Gastrocnemius medialis (tissue), 4 donors: ENCODE data around the gene CCDC192. TPM values are rescaled to one million over a fixed set of nuclear protein-coding genes. Genes with fewer than 3 reads are reported as not detected.
"Not testable (repeated sequence)": the region's sequence is repeated elsewhere in the genome, so short reads cannot be mapped to it uniquely, and the experiment has no call there.

Experiments used
- ATAC-seq, 2 donors: fragments of 150-250 bp; one replicate each; pipeline ENCODE4 v1.9.1; 2016
- DNase-seq, 2 donors: peaks; one replicate each; pipeline ENCODE4 v3.0.0-alpha.2; 2019
- H3K27ac ChIP-seq, 4 donors: fragments of 200-600 bp; sonication (generic); 1 replicate in 1 of 4; 2 replicates in 3 of 4; pipeline ENCODE4 v1.5.1; 2016 to 2018; ENCODE audit warnings: mild to moderate bottlenecking in 2 of 4, moderate library complexity in 1 of 4
- H3K27me3 ChIP-seq, 3 donors: fragments of 200-600 bp; sonication (generic) in 2 of 3; 1 replicate in 1 of 3; 2 replicates in 2 of 3; pipeline versions ENCODE4 v1.5.1 to v1.6.0; 2016 to 2019; ENCODE audit warnings: mild to moderate bottlenecking in 1 of 3, moderate library complexity in 1 of 3
- H3K36me3 ChIP-seq, 2 donors: fragments of 200-600 bp; sonication (generic) in 1 of 2; one replicate each; pipeline ENCODE4 v1.5.1; 2017 to 2018
- H3K4me1 ChIP-seq, 2 donors: fragments of 200-600 bp; sonication (generic) in 1 of 2; one replicate each; pipeline ENCODE4 v1.5.1; 2016 to 2017; ENCODE audit warnings: mild to moderate bottlenecking in 2 of 2
- H3K4me3 ChIP-seq, 4 donors: fragments of 200-600 bp; sonication (generic) in 3 of 4; 1 replicate in 1 of 4; 2 replicates in 3 of 4; pipeline ENCODE4 v1.5.1; 2016 to 2019; ENCODE audit warnings: mild to moderate bottlenecking in 2 of 4
- H3K9me3 ChIP-seq, 3 donors: fragments of 200-600 bp; sonication (generic) in 2 of 3; 1 replicate in 1 of 3; 2 replicates in 2 of 3; pipeline ENCODE4 v1.5.1; 2016 to 2019
- POLR2A ChIP-seq, 2 donors: fragments of 450-650 bp; IDR thresholded peaks; one replicate each; pipeline ENCODE4 v1.6.1; 2017; ENCODE audit warnings: antibody characterized with exemption in 2 of 2, mild to moderate bottlenecking in 2 of 2, moderate library complexity in 2 of 2
- in situ Hi-C, 4 donors: fragments of 200-750 bp; cut with MboI; loops; one replicate each; pipeline versions ENCODE4 v1.15.0 to v1.8.0; 2017; ENCODE audit warnings: low sequenced_read_pairs in 4 of 4
- intact Hi-C: fragments of 100-400 bp; cut with DNase I; formaldehyde crosslinking; loops from one replicate; pipeline ENCODE4 v1.15.1; 2023; ENCODE audit warnings: low total_unique reads
- total RNA-seq, 4 donors: library from RNA; depleted of rRNA; stranded (reverse); fragments of >200 nt; gene quantifications; one replicate each; pipeline versions ENCODE4 v1.1.0 to v1.2.3, GENCODE V29; 2016
- TF ChIP-seq, protein P1 (sequence below), 5 experiments: fragments of 450-650 bp in 3 of 5; fragments of 200-600 bp in 2 of 5; sonication (generic) in 2 of 5; IDR thresholded peaks in 4 of 5; conservative IDR thresholded peaks in 1 of 5; 1 replicate in 4 of 5; 2 replicates in 1 of 5; pipeline ENCODE4 v1.5.1; 2016 to 2019; ENCODE audit warnings: antibody characterized with exemption in 5 of 5, mild to moderate bottlenecking in 3 of 5, moderate library complexity in 3 of 5

Gene CCDC192
- total RNA-seq, 4 donors from 2014 or later, result not detected

GRCh38 chr5:127673117-127673800 lies 29.9 kb upstream of the CCDC192 start:
- H3K36me3 ChIP-seq, result no peaks in the 10 kb centered on the region
- no peaks in the 10 kb centered on the region for H3K9me3 ChIP-seq
- DNase-seq (no peak), ATAC-seq (no peak)
- H3K27ac ChIP-seq, result peak overlapping the region in 1 of 4 donors; percentile 4
- H3K4me1 ChIP-seq, result peaks cover 3 to 11% of the 10 kb centered on the region in 2 donors
- no peak overlapping the region for H3K4me3 ChIP-seq
- intact Hi-C loops (no loop called here), in situ Hi-C loops (no loop called here)
- H3K27me3 ChIP-seq, result no peaks in the 10 kb centered on the region
- no peak for TF ChIP-seq POLR2A (IDR thresholded peaks at IDR 0.05)

- H3K27me3 ChIP-seq, H3K9me3 ChIP-seq, ATAC-seq, H3K27ac ChIP-seq, H3K4me3 ChIP-seq, H3K36me3 ChIP-seq, intact Hi-C loops, DNase-seq, in situ Hi-C loops: not testable (repeated sequence)
- peaks cover 3 to 11% of the 10 kb centered on the region in 2 donors for H3K4me1 ChIP-seq
These were observed 26.2 kb upstream of the CCDC192 start for GRCh38 chr5:127676951-127677350.

DNA sequence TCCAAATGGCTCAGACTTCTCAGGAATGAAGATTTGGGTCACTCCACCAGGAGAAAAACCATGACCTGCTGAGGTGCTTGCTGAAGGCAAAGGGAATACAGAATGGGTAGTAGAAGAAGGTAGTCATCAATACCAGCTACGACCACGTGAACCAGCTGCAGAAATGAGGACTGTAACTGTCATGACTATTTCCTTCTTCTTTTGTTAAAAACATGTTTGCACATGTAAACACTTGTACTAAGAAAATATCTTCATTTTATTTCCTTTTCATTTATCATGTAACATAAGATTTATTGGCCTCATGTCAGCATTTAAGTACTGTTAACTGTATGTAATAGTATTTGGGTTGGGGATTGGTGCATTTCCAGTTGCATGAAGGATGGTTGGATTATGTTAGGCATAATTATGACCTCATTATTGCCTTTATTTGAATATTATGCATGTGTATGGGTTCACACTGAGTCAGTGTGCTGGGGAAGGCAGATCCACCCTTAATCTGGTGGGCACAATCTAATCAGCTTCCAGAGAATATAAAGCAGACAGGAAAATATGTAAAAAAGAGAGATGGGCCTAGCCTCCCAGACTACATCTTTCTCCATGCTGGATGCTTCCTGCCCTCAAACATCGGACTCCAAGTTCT lies 23.4 kb upstream of the CCDC192 start:
- H3K9me3 ChIP-seq, in situ Hi-C loops, H3K27me3 ChIP-seq, H3K4me3 ChIP-seq, ATAC-seq, DNase-seq, H3K36me3 ChIP-seq, H3K27ac ChIP-seq: not testable (repeated sequence)
- H3K4me1 ChIP-seq, result peaks cover 3 to 12% of the 10 kb centered on the region in 2 donors
- intact Hi-C loops, result loop anchor here (10.0 kb wide), 1 partner anchor 405 kb away; the partner anchor contains the start of gene SLC12A2

DNA sequence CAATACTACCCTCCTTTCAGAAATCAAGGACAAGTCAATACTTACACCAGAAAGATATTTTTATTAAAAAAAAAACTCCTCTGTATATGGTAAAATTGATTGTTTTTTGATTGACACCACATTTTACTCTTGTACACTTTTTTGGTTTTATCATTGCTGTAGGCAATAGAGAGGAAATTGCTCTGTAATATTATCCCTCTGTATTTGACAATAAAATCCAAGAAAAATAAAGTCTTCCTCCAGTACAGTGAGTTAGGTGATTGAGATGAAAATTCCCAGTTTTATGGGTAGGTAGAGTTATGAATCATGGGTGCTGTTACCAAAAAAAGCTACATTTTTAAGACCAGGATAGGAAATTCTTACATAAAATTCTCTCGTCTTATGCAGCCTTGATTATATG lies 22.6 kb upstream of the CCDC192 start:
- DNase-seq (no peak), ATAC-seq (no peak)
- in situ Hi-C loops (no loop called here), intact Hi-C loops (loop anchor here (10.0 kb wide), 1 partner anchor 404 kb away; the partner anchor contains the start of gene SLC12A2)
- TF ChIP-seq, protein P1, sequence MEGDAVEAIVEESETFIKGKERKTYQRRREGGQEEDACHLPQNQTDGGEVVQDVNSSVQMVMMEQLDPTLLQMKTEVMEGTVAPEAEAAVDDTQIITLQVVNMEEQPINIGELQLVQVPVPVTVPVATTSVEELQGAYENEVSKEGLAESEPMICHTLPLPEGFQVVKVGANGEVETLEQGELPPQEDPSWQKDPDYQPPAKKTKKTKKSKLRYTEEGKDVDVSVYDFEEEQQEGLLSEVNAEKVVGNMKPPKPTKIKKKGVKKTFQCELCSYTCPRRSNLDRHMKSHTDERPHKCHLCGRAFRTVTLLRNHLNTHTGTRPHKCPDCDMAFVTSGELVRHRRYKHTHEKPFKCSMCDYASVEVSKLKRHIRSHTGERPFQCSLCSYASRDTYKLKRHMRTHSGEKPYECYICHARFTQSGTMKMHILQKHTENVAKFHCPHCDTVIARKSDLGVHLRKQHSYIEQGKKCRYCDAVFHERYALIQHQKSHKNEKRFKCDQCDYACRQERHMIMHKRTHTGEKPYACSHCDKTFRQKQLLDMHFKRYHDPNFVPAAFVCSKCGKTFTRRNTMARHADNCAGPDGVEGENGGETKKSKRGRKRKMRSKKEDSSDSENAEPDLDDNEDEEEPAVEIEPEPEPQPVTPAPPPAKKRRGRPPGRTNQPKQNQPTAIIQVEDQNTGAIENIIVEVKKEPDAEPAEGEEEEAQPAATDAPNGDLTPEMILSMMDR (IDR thresholded peaks at IDR 0.05 in 4 of 5, conservative IDR thresholded peaks at IDR 0.05 in 1 of 5), result no peak
- TF ChIP-seq POLR2A (IDR thresholded peaks at IDR 0.05), result no peak
- Histone ChIP-seq H3K4me1 (peaks cover 11 to 20% of the 10 kb centered on the region in 2 donors), H3K36me3 (no peaks in the 10 kb centered on the region), H3K4me3 (no peak overlapping the region), H3K9me3 (no peaks in the 10 kb centered on the region), H3K27me3 (no peaks in the 10 kb centered on the region), H3K27ac (no peak overlapping the region)

DNA sequence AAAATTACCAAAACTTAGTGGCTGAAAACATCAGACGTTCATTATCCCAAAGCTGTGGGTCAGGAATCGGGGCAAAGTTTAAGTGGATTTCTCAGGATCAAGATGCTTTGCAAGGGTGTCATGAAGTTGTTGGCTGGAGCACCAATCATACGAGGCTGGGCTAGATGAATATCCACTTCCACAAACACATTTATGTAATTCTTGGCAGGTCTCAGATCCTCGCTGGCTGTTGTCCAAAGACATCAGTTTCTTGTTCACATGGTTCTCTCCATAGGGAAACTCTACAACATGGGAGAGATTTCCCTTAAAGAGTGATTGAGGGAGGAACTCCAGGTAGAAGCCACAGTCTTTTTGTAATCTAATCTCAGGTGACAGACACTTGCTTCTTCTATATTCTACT lies 20.2 kb upstream of the CCDC192 start:
- DNase-seq, result no peak
- in situ Hi-C loops, result no loop called here

More for the DNA sequence above, 20.2 kb upstream of the CCDC192 start:
- Histone ChIP-seq H3K9me3 (no peaks in the 10 kb centered on the region), H3K27me3 (no peaks in the 10 kb centered on the region), H3K4me3 (no peak overlapping the region), H3K27ac (peak overlapping the region in 3 of 4 donors; percentile 13 to 92 (median 78)), H3K4me1 (peaks cover 27 to 32% of the 10 kb centered on the region in 2 donors), H3K36me3 (no peaks in the 10 kb centered on the region)
- TF ChIP-seq POLR2A (IDR thresholded peaks at IDR 0.05), result no peak
- TF ChIP-seq, protein P1 (IDR thresholded peaks at IDR 0.05 in 4 of 5, conservative IDR thresholded peaks at IDR 0.05 in 1 of 5), result no peak
- ATAC-seq, result no peak
- intact Hi-C loops, result loop anchor here (10.0 kb wide), 1 partner anchor 402 kb away; the partner anchor contains the start of gene SLC12A2
